Measurements from ENCODE around the gene MISP.

GRCh38 chr19:754530-754929, 3.6 kb downstream of the MISP start:
- TF ChIP-seq ZNF512 (CRISPR knock-in tag; IDR thresholded peaks at IDR 0.05) (no peak), CTCF (CRISPR knock-in tag; IDR thresholded peaks at IDR 0.05) (no peak), CBFB (CRISPR knock-in tag; IDR thresholded peaks at IDR 0.05) (no peak), PHF8 (CRISPR knock-in tag; IDR thresholded peaks at IDR 0.05) (no peak), ARID3A (IDR thresholded peaks at IDR 0.05; ENCODE audit: low read depth, low read length) (no peak)

Data from HepG2 (cell line).